CMK (cell line): Measurements from ENCODE around the gene POF1B.
"Not testable (repeated sequence)": the region's sequence is repeated elsewhere in the genome, so short reads cannot be mapped to it uniquely, and the experiment has no call there.

Experiments
- DNase-seq: peaks from one replicate; pipeline ENCODE4 v3.0.0-alpha.2; 2010; ENCODE audit warnings: low read depth

POF1B gene, protein sequence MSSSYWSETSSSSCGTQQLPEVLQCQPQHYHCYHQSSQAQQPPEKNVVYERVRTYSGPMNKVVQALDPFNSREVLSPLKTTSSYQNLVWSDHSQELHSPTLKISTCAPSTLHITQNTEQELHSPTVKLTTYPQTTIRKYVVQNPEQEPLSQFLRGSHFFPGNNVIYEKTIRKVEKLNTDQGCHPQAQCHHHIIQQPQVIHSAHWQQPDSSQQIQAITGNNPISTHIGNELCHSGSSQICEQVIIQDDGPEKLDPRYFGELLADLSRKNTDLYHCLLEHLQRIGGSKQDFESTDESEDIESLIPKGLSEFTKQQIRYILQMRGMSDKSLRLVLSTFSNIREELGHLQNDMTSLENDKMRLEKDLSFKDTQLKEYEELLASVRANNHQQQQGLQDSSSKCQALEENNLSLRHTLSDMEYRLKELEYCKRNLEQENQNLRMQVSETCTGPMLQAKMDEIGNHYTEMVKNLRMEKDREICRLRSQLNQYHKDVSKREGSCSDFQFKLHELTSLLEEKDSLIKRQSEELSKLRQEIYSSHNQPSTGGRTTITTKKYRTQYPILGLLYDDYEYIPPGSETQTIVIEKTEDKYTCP

GRCh38 chrX:85379174-85379907 lies at the start of gene POF1B:
TSS of gene POF1B (minus strand) at chrX:85379665. CDS start at chrX:85379454, 211 bp downstream.
- no peak for DNase-seq

DNA sequence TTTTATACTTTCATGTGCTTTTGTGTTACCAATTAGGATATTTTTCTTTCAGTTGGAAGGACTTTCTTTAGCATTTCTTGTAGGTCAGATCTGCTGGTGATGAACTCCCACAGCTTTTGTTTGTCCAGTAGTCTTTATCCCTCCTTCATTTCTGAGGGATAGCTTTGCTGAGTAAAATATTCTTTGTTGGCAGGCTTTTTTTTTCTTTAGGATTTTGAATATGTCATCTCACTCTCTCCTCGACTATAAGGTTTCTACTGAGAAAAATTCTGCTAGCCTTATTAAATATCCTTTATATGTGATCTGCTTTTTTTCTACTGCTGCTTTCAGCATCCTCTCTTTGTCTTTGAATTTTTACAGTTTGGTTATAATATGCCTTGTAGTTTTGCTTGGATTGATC lies 49.6 kb upstream of the POF1B start:
- DNase-seq, result no peak

DNA sequence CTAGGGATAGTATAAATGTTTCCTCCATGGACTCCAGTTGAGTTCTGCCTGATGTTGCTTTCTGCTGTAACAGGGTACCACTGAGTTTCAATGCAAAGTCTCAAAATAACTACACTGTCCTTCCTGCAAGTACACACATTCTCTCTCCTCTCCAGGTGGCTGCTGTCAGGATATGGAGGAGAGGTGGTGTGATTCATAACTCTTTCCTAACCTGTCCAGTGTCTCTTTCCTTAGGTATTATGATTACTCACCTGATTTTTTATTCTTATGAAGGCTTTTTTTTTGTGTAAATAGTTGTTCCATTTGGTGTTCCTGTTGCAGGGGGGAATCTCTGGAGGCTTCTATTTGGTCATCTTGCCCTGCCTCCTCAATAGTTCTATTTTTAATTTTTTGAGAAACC lies 39.8 kb upstream of the POF1B start:
- no peak for DNase-seq

- DNase-seq, result no peak
Observed at GRCh38 chrX:85391878-85392238, 12.4 kb upstream of the POF1B start.

GRCh38 chrX:85391185-85391877 lies 11.9 kb upstream of the POF1B start:
- DNase-seq, result no peak

DNA sequence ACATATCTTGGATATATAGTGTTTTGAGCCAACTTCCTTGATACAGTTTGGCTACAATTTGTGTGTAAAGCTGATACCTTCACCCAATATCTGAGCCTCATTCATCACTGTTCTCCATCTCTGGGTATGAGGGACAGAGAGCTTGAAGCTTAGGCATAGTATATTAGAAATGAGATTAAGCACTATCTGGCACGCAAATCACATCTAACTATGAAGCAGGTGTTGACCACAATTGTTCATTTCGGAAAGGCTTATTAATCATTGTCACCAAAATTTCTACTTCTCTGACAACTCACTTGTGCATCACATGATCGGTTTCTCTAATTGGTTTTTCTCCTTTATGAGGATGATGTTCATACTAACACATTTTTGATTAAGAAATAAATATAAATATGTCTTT lies 2.1 kb upstream of the POF1B start:
- DNase-seq, result no peak

DNA sequence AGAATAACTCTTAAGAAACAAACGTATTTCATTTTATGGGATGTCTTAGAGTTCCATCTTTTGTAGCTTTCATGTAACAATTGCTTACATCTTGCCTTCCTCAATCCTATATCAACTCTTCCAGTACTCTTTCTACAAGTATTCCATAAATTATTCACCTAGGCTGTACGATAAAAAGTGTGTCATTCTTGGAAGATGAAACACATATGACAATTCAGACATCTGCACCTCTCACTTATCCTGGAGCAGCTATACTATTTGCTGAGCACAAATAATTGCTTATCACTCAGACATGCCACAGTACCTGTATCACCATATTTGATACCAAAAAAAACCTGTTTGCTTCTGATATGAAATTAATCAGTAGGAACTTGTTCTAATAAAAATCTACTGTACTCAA lies 1.0 kb downstream of the POF1B start:
- no peak for DNase-seq

DNA sequence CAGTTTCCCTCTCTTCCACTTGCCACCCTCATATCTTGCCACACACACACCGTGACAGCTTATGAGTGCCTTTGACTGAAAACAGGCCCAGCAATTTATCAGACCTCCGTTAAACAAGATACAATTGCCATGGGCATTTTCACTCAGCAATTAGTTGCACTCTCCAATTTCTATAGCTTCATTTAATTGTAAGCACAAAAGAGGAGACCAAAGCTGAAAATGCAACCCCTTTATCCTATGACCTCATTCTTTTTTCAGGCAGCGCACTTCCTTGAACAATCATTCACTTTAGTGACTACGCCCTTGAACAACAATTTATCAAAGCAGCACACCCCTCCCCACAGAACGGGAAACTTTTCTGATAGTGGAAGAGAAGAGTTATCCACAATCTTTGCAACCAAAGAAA lies 4.1 kb downstream of the POF1B start:
- no peak for DNase-seq

- no peak for DNase-seq
Observed at GRCh38 chrX:85365370-85365995, 14.0 kb downstream of the POF1B start.

- DNase-seq, result no peak
Observed at GRCh38 chrX:85359051-85359450, 20.4 kb downstream of the POF1B start.

- no peak for DNase-seq
Observed at GRCh38 chrX:85345523-85345922, 33.9 kb downstream of the POF1B start.

GRCh38 chrX:85327060-85327333 lies 52.5 kb downstream of the POF1B start:
- no peak for DNase-seq

DNA sequence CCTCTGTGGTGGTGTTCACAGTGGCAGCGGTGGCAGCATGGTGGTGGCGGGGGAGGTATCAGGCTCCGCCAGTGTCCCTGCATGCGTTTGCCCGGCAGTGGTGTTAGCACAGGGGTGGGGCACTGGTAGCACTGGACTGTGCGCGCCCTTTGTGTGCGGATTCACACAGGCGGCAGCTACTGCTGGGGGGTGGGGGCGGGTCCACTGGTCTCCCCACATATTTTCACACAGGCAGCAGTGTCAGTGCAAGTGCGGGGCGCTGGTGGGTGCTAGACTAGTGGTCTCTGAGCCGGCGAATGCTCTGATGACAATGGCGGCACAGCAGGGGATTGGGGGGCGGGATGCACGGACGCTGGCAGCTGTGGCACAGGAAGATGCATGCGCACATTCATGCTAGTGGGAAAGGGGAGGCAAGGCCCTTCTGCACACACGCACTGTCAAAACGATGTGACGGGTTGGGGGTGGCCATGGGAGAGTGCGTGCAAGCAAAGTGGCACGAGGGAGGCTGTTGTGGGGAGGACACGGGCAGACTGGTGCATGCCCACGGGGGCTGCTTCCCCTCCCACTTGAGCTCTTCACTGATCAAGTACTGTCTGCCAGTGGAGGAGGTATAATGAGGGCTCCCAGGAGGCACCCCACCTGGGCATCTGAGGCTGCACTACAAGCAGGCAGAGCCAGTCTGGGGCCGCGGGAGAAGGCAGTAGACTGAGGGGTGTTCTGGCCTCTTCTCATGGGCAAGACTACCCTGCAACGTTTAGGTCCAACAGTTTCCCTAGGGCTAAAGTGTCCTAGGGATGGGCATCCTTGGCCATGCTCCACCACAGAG lies 53.0 kb downstream of the POF1B start:
- DNase-seq, result no peak

DNA sequence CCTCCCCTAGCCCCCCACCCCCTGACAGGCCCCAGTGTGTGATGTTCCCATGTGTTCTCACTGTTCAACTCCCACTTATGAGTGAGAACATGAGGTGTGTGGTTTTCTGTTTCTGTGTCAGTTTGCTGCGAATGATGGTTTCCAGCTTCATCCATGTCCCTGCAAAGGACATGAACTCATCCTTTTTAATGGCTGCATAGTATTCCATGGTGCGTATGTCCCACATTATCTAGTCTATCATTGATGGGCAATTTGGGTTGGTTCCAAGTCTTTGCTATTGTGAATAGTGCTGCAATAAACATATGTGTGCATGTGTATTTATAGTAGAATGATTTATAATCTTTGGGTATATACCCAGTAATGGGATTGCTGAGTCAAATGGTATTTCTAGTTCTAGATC lies 68.1 kb downstream of the POF1B start:
- not testable (repeated sequence) for DNase-seq

- DNase-seq, result no peak
Observed at GRCh38 chrX:85309717-85310116, 69.7 kb downstream of the POF1B start.

- no peak for DNase-seq
Observed at GRCh38 chrX:85303544-85303943, 75.9 kb downstream of the POF1B start.

GRCh38 chrX:85288992-85289723 lies 90.3 kb downstream of the POF1B start:
- no peak for DNase-seq

DNA sequence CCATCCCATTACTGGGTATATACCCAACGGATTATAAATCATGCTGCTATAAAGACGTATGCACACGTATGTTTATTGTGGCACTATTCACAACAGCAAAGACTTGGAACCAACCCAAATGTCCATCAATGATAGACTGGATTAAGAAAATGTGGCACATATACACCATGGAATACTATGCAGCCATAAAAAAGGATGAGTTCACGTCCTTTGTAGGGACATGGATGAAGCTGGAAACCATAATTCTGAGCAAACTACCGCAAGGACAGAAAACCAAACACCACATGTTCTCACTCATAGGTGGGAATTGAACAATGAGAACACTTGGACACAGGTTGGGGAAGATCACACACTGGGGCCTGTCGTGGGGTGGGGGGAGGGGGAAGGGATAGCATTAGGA lies 94.2 kb downstream of the POF1B start:
- DNase-seq, result not testable (repeated sequence)

DNA sequence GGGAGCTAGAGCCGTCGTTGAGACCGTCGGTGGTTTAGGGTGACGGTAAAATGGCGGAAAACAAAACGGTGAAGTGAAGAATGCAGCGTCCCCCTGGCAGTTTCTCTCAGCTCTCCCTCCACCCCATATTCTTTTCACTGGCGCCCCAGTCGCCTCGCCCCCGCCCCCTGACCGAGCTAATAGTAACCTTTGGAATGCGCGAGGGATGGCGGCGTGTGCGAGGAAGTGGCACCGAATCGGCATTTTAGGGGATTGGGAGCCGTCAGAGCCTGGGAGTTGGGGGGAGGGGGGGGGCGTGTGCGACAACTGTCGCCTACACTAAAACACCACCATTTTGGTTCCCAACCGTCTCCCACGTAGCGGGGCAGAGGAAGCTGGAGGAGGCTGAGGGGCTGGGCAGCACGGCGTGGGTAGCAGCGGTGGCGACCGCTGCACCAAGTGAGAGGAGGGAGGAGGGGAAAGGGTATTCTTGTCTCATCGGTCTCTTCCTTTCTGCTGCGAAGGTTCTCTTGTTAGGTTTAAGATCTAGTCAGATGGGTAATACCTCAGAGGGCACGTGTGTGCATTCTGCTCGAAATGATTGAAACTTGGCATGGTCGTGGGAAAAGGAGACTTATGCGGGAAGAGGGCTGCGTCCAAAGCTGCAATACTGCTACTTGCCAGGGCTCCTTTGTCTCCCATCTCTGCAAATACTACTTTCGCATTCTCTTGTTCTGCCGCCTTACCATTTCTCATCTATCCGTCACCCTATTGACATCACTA lies 134.8 kb downstream of the POF1B start:
- no peak for DNase-seq
